M059J (cell line): ENCODE measurements around the gene NTM. TPM values are rescaled to one million over a fixed set of nuclear protein-coding genes. Genes with fewer than 3 reads are reported as not detected.

Source experiments
- DNase-seq: peaks from one replicate; pipeline ENCODE4 v3.0.0-alpha.2; 2012; ENCODE audit warnings: low read depth
- total RNA-seq: library from RNA; depleted of rRNA; stranded (reverse); fragments of >200 nt; shearing (Covaris generic); gene quantifications from 2 replicates; pipeline ENCODE4 v1.2.3, GENCODE V29; 2014

The NTM gene
- total RNA-seq, 1 experiment from 2014 or later: 1.5 TPM

GRCh38 chr11:131601586-131601985 is 231.2 kb downstream of the NTM start:
- no peak for DNase-seq

GRCh38 chr11:131602431-131602830 is 232.0 kb downstream of the NTM start:
- no peak for DNase-seq

- peak; percentile 6 for DNase-seq
These were observed 236.5 kb downstream of the NTM start for GRCh38 chr11:131606811-131607335.

- peak; percentile 77 for DNase-seq
These were observed 238.9 kb downstream of the NTM start for GRCh38 chr11:131609337-131609736.

GRCh38 chr11:131609921-131610320 is 239.5 kb downstream of the NTM start:
- DNase-seq: peak; percentile 6

- no peak for DNase-seq
These were observed 240.9 kb downstream of the NTM start for GRCh38 chr11:131611322-131611721.

GRCh38 chr11:131612533-131612932 is 242.1 kb downstream of the NTM start:
- no peak for DNase-seq

GRCh38 chr11:131614631-131615030 is 244.2 kb downstream of the NTM start:
- DNase-seq: no peak

- DNase-seq: no peak
These were observed 245.2 kb downstream of the NTM start for GRCh38 chr11:131615611-131616010.

GRCh38 chr11:131616481-131617140 is 246.2 kb downstream of the NTM start:
- no peak for DNase-seq

GRCh38 chr11:131618201-131618600 is 247.8 kb downstream of the NTM start:
- DNase-seq: no peak

GRCh38 chr11:131622193-131622592 is 251.8 kb downstream of the NTM start:
- no peak for DNase-seq

GRCh38 chr11:131624531-131624930 is 254.1 kb downstream of the NTM start:
- peak; percentile 10 for DNase-seq

- no peak for DNase-seq
These were observed 256.4 kb downstream of the NTM start for GRCh38 chr11:131626788-131627187.

- DNase-seq: no peak
These were observed 258.3 kb downstream of the NTM start for GRCh38 chr11:131628739-131629138.

GRCh38 chr11:131629925-131630540 is 259.6 kb downstream of the NTM start:
- DNase-seq: no peak

GRCh38 chr11:131632971-131633370 is 262.6 kb downstream of the NTM start:
- no peak for DNase-seq

- DNase-seq: no peak
These were observed 263.7 kb downstream of the NTM start for GRCh38 chr11:131633921-131634715.

- DNase-seq: peak; percentile 38
These were observed 267.2 kb downstream of the NTM start for GRCh38 chr11:131637469-131638175.

- no peak for DNase-seq
These were observed 268.5 kb downstream of the NTM start for GRCh38 chr11:131638889-131639288.

GRCh38 chr11:131640320-131640719 is 269.9 kb downstream of the NTM start:
- DNase-seq: no peak
